GM12892 (cell line): ENCODE data around the gene LAGE3.

Experiments
- DNase-seq: peaks from one replicate; pipeline ENCODE4 v3.0.0; 2011; ENCODE audit not compliant: insufficient read length
- FAIRE-seq: peaks from 2 replicates; lab custom pipeline; 2011; peaks lifted over from hg19 to GRCh38; lab: Jason Lieb, UNC
- POLR2A ChIP-seq: IDR thresholded peaks from 2 replicates; pipeline ENCODE4 v1.6.1; 2011; ENCODE audit warnings: low read depth, low read length, control low read depth
- POLR2AphosphoS5 ChIP-seq: IDR thresholded peaks from 2 replicates; pipeline ENCODE4 v1.6.1; 2011; ENCODE audit warnings: low read depth, low read length, control low read depth
- TAF1 ChIP-seq: IDR thresholded peaks from 2 replicates; pipeline ENCODE4 v1.6.1; 2011; ENCODE audit warnings: low read depth, mild to moderate bottlenecking, control low read depth, low read length, borderline replicate concordance

LAGE3 gene

GRCh38 chrX:154443479-154443910 lies 35.6 kb downstream of the LAGE3 start:
- no peak for FAIRE-seq

GRCh38 chrX:154441984-154442707 lies 36.9 kb downstream of the LAGE3 start:
- TF ChIP-seq TAF1 (no peak), POLR2A (no peak), POLR2AphosphoS5 (no peak)
- DNase-seq (no peak), FAIRE-seq (no peak)

More at GRCh38 chrX:154443479-154443910, 35.6 kb downstream of the LAGE3 start:
- no peak for DNase-seq
- no peak for TF ChIP-seq POLR2AphosphoS5
- no peak for TF ChIP-seq POLR2A
- TF ChIP-seq TAF1 = no peak

GRCh38 chrX:154441564-154441963 lies 37.5 kb downstream of the LAGE3 start:
- TF ChIP-seq POLR2AphosphoS5 (no peak), TAF1 (no peak), POLR2A (no peak)
- DNase-seq = no peak
- FAIRE-seq = no peak

GRCh38 chrX:154440623-154441357 lies 38.3 kb downstream of the LAGE3 start:
- FAIRE-seq (no peak), DNase-seq (no peak)
- TF ChIP-seq POLR2A = no peak
- no peak for TF ChIP-seq TAF1
- TF ChIP-seq POLR2AphosphoS5 = no peak

GRCh38 chrX:154439841-154440240 lies 39.2 kb downstream of the LAGE3 start:
- no peak for DNase-seq
- no peak for FAIRE-seq
- no peak for TF ChIP-seq POLR2AphosphoS5
- TF ChIP-seq TAF1 = no peak
- TF ChIP-seq POLR2A = no peak

- TF ChIP-seq TAF1 (no peak), POLR2AphosphoS5 (no peak), POLR2A (no peak)
- FAIRE-seq = no peak
- DNase-seq = no peak
These were observed 40.8 kb downstream of the LAGE3 start for GRCh38 chrX:154437971-154438893.

GRCh38 chrX:154436983-154437752 lies 41.9 kb downstream of the LAGE3 start, which contains the start of gene GDI1:
GDI1 (plus strand) TSS chrX:154437154; CDS start chrX:154437255, 101 bp downstream.
- DNase-seq (no peak), FAIRE-seq (no peak)
- TF ChIP-seq TAF1 (peak; percentile 62; the same call in 1 of the 2 replicates), POLR2AphosphoS5 (no peak), POLR2A (peak; percentile 40; the same call in 1 of the 2 replicates)

GRCh38 chrX:154436374-154436982 lies 42.6 kb downstream of the LAGE3 start:
- DNase-seq (peak; percentile 85), FAIRE-seq (no peak)
- no peak for TF ChIP-seq TAF1
- TF ChIP-seq POLR2AphosphoS5 = no peak
- TF ChIP-seq POLR2A = no peak

GRCh38 chrX:154435171-154435733 lies 43.8 kb downstream of the LAGE3 start:
- no peak for TF ChIP-seq POLR2AphosphoS5
- TF ChIP-seq POLR2A = no peak
- no peak for TF ChIP-seq TAF1
- FAIRE-seq = no peak

GRCh38 chrX:154434394-154435168 lies 44.5 kb downstream of the LAGE3 start:
- DNase-seq = no peak
- TF ChIP-seq TAF1 = no peak
- TF ChIP-seq POLR2AphosphoS5 = no peak
- TF ChIP-seq POLR2A = no peak
- no peak for FAIRE-seq

More at GRCh38 chrX:154435171-154435733, 43.8 kb downstream of the LAGE3 start:
- DNase-seq = no peak
